T-cell (primary cell): ENCODE measurements around the gene MTURN. TPM values are rescaled to one million over a fixed set of nuclear protein-coding genes. Genes with fewer than 3 reads are reported as not detected.
A peak's percentile ranks its signal among the peaks of the same experiment; 100 is the strongest.

Source experiments
- ATAC-seq, 4 experiments: fragments of 200-7000 bp in 3 of 4; fragments of 150-1000 bp in 1 of 4; cut with Tn5 transposase; replicated peaks in 1 of 4; 1 replicate in 3 of 4; 2 replicates in 1 of 4; pipeline ENCODE4 v1.10.0; 2021; ENCODE audit warnings: moderate library complexity in 3 of 4, mild to moderate bottlenecking in 2 of 4, moderate number of reproducible peaks in 1 of 4
- CTCF ChIA-PET, 2 donors: fragments of 300-600 bp; sonication (Branson Sonifier 250); formaldehyde crosslinking; loops; one replicate each; lab custom pipeline; 2022; ENCODE audit warnings: antibody characterized with exemption in 2 of 2; lab: Charles Lee
- POLR2A ChIA-PET, 2 donors: fragments of 300-600 bp; sonication (Branson Sonifier 250); formaldehyde crosslinking; loops; one replicate each; lab custom pipeline; 2022; ENCODE audit warnings: antibody characterized with exemption in 2 of 2; lab: Charles Lee
- DNase-seq, 35 experiments: peaks; one replicate each; pipeline versions ENCODE4 v3.0.0 to v3.0.0-alpha.2; 2013 to 2023
- H3K27ac ChIP-seq: one replicate; pipeline ENCODE4 v1.5.1; 2013; ENCODE audit warnings: low read length
- H3K27me3 ChIP-seq, 2 experiments: replicated peaks in 1 of 2; 1 replicate in 1 of 2; 2 replicates in 1 of 2; pipeline versions ENCODE4 v1.6.1 to v1.7.0; 2013; ENCODE audit warnings: low read length in 1 of 2, mixed read lengths in 1 of 2; ENCODE audit not compliant: control insufficient read depth in 2 of 2, insufficient read depth in 2 of 2; ENCODE audit errors: extremely low read depth in 1 of 2
- H3K36me3 ChIP-seq, 2 donors: 1 replicate in 1 of 2; 2 replicates in 1 of 2; pipeline versions ENCODE4 v1.6.1 to v1.7.0; 2013; ENCODE audit warnings: low read length in 1 of 2; ENCODE audit not compliant: control insufficient read depth in 2 of 2, insufficient read depth in 1 of 2; ENCODE audit errors: extremely low read depth in 1 of 2
- H3K4me1 ChIP-seq, 2 experiments: 1 replicate in 1 of 2; 2 replicates in 1 of 2; pipeline versions ENCODE4 v1.6.1 to v1.7.0; 2013; ENCODE audit warnings: low read length in 2 of 2, mixed read lengths in 1 of 2; ENCODE audit not compliant: insufficient read depth in 2 of 2, control insufficient read depth in 1 of 2; ENCODE audit errors: extremely low read depth in 1 of 2
- H3K4me3 ChIP-seq, 2 donors: 1 replicate in 1 of 2; 2 replicates in 1 of 2; pipeline versions ENCODE4 v1.5.1 to v1.7.0; 2013; ENCODE audit warnings: mild to moderate bottlenecking in 2 of 2, low read length in 1 of 2, moderate library complexity in 1 of 2; ENCODE audit not compliant: control insufficient read depth in 1 of 2; ENCODE audit errors: extremely low read depth in 1 of 2
- H3K9me3 ChIP-seq: 2 replicates; pipeline ENCODE4 v1.7.0; 2013
- H3K27ac Mint-ChIP-seq, 2 donors: one replicate each; pipeline ENCODE4 v1.8.0; 2020 to 2021; ENCODE audit warnings: mild to moderate bottlenecking in 2 of 2, mixed read lengths in 2 of 2
- H3K27me3 Mint-ChIP-seq, 2 donors: one replicate each; pipeline ENCODE4 v1.8.0; 2021 to 2022; ENCODE audit warnings: mixed read lengths in 2 of 2
- H3K36me3 Mint-ChIP-seq: one replicate; pipeline ENCODE4 v1.8.0; 2021; ENCODE audit warnings: mixed read lengths
- H3K4me1 Mint-ChIP-seq, 3 donors: one replicate each; pipeline ENCODE4 v1.8.0; 2020 to 2022; ENCODE audit warnings: mixed read lengths in 3 of 3, mild to moderate bottlenecking in 1 of 3
- H3K4me3 Mint-ChIP-seq, 3 donors: one replicate each; pipeline ENCODE4 v1.8.0; 2020 to 2022; ENCODE audit warnings: mild to moderate bottlenecking in 3 of 3, mixed read lengths in 3 of 3, moderate library complexity in 3 of 3
- H3K9me3 Mint-ChIP-seq, 3 donors: one replicate each; pipeline ENCODE4 v1.8.0; 2020 to 2022; ENCODE audit warnings: mixed read lengths in 3 of 3
- WGBS: methylation state at CpG from one replicate; pipeline ENCODE4 v1.1.5; 2013; ENCODE audit warnings: missing lambda C conversion rate; ENCODE audit not compliant: insufficient coverage; 5-methylcytosine and 5-hydroxymethylcytosine counted together
- total RNA-seq, 35 experiments: library from RNA in 6 of 35; stranded (reverse) in 6 of 35; fragments of 120-200 nt in 1 of 35; gene quantifications; one replicate each; pipeline versions ENCODE4 v1.2.1 to v1.2.4 and lab custom pipeline; 2013 to 2026

The MTURN gene
- total RNA-seq, 5 donors from 2014 or later (not counting 1 experiment from before 2014, with no cell fraction given): 17.3 to 26.3 (median 22.8) TPM

DNA sequence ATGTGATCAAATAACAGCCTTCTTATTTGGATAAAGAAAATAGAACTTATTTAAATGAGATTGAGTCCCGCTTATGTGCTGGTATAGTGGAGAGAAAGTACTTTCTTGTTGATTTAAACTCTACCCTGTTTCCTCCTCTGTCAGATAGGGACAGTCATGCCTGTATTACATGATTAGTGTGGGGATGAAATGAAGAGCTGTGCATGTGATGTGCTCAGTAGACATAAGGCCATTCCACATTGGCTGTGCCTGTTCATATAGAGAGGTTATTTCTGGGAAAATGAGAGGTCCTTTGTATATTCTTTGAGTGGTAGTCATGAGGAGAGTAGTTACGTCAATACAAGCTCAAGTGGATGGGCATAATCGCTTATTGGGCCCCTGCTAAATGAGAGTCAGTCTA is 5.7 kb downstream of the MTURN start:
- no peaks in the 10 kb centered on the region for H3K9me3 ChIP-seq
- H3K27me3 ChIP-seq: no peaks in the 10 kb centered on the region
- H3K27ac ChIP-seq: no peak overlapping the region
- no CpG with 5 or more reads among the region's 3 CpGs for WGBS
- H3K4me1 Mint-ChIP-seq: peaks cover 6 to 33% (median 19%) of the 10 kb centered on the region in 3 donors
- peaks cover 0 to 12% of the 10 kb centered on the region in 2 experiments for H3K4me1 ChIP-seq
- H3K4me3 Mint-ChIP-seq: no peak overlapping the region
- H3K36me3 ChIP-seq: peaks cover 0 to 2% of the 10 kb centered on the region in 2 donors
- POLR2A ChIA-PET: no interaction called here
- H3K36me3 Mint-ChIP-seq: no peaks in the 10 kb centered on the region
- CTCF ChIA-PET: no interaction called here
- H3K9me3 Mint-ChIP-seq: no peaks in the 10 kb centered on the region
- ATAC-seq (no peak), DNase-seq (no peak)
- no peak overlapping the region for H3K4me3 ChIP-seq
- H3K27ac Mint-ChIP-seq: no peak overlapping the region
- H3K27me3 Mint-ChIP-seq: no peaks in the 10 kb centered on the region

DNA sequence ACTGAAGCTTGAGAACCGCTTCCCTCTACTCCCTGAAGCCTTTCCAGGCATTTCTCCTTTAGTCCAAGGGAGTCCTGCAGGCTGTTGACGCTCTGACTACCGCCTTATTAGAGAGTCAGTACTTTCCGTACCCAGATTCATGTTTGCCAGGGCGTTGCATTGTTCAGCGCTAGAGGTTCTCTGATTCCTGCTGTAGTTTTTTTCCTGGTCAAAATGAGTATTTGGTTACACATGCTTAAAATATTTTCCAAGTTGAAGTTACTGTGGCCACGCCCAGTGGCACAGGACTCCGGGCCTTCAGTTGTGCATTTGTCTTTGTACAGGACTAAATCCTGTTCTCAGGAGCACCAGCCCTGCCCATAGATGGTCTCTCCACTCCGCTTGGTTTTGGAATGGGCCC is 7.9 kb downstream of the MTURN start:
- H3K9me3 ChIP-seq: no peaks in the 10 kb centered on the region
- H3K36me3 Mint-ChIP-seq: no peaks in the 10 kb centered on the region
- no peak overlapping the region for H3K27ac ChIP-seq
- ATAC-seq (no peak), DNase-seq (no peak)
- 96% methylated on average over 7 of the region's 9 CpGs for WGBS
- POLR2A ChIA-PET: no interaction called here
- no peak overlapping the region for H3K4me3 Mint-ChIP-seq
- H3K27ac Mint-ChIP-seq: no peak overlapping the region
- no peak overlapping the region for H3K4me3 ChIP-seq
- no peaks in the 10 kb centered on the region for H3K9me3 Mint-ChIP-seq
- H3K27me3 Mint-ChIP-seq: no peaks in the 10 kb centered on the region
- H3K27me3 ChIP-seq: no peaks in the 10 kb centered on the region
- H3K4me1 Mint-ChIP-seq: peaks cover 6 to 29% (median 11%) of the 10 kb centered on the region in 3 donors
- H3K36me3 ChIP-seq: peaks cover 0 to 2% of the 10 kb centered on the region in 2 donors
- H3K4me1 ChIP-seq: peaks cover 0 to 3% of the 10 kb centered on the region in 2 experiments
- CTCF ChIA-PET: no interaction called here

DNA sequence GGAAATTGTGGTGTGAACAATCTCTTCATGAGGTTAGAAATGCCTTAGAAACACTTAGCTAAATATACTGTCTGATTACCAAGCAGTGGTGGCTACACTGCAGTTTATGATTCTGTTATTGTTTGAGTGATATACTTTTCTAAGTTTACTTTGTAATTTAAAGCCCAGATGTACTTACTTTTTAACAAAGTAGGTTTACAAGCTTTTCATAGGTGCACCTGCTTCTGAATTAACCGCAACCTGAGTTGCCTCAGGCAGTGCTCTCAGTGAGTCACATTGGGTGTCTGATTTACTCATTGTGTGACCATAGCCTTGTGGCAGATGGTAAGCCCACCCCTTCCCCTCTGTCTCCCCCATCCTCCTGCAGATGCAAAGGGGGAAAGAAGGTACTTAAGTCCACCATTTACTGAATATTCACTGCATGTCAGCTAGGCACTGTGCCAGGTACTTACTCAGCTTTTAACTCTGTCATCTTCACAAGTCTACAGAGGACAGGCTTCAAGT is 9.0 kb downstream of the MTURN start:
- Mint-ChIP-seq H3K36me3 (no peaks in the 10 kb centered on the region), H3K4me3 (no peak overlapping the region), H3K27ac (peak overlapping the region in 1 of 2 donors; percentile 29), H3K9me3 (no peaks in the 10 kb centered on the region), H3K4me1 (peaks cover 3 to 27% (median 11%) of the 10 kb centered on the region in 3 donors), H3K27me3 (no peaks in the 10 kb centered on the region)
- ChIA-PET CTCF (no interaction called here), POLR2A (no interaction called here)
- H3K27ac ChIP-seq: no peak overlapping the region
- H3K4me3 ChIP-seq: no peak overlapping the region
- H3K4me1 ChIP-seq: peaks cover 0 to 10% of the 10 kb centered on the region in 2 experiments
- H3K9me3 ChIP-seq: no peaks in the 10 kb centered on the region
- no peaks in the 10 kb centered on the region for H3K27me3 ChIP-seq
- peaks cover 0 to 2% of the 10 kb centered on the region in 2 donors for H3K36me3 ChIP-seq
- ATAC-seq: peak in 1 of 4 experiments; percentile 52
- DNase-seq: no peak
- WGBS: no CpG with 5 or more reads among the region's 1 CpG

DNA sequence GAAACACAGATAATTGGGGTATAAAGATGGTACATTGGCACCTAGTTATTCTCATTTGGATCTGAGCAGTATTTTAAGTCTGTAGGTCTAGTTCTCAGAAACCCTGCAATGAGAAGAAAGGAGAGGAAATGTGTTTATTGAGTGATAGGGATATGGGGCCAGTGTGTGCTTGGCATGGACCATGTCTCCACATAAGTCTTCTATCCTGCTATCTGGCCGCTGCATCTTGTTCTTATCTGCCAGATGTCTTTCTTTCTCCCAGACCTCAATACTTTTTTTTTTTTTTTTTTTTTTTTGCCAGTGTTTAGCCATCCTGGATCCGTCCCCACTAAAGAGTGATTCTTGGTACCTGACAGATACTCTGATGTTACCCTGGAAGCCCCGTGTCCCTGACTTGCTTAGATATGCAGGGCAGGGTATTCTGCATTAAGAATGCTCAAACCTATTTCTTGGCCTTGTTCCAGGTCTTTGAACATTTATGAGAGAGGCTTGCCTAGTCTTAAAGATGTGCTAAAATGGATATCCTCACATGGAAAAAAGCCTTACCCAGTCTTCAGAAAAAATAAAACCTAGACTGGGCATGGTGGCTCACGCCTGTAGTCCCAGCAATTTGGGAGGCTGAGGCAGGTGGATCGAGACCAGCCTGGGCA is 10.0 kb downstream of the MTURN start:
- POLR2A ChIA-PET: no interaction called here
- ATAC-seq (no peak), DNase-seq (no peak)
- H3K36me3 Mint-ChIP-seq: no peaks in the 10 kb centered on the region
- WGBS: 94% methylated on average over 3 of the region's 5 CpGs
- no peak overlapping the region for H3K4me3 ChIP-seq
- H3K4me3 Mint-ChIP-seq: no peak overlapping the region
- no peaks in the 10 kb centered on the region for H3K27me3 Mint-ChIP-seq
- H3K36me3 ChIP-seq: peaks cover 0 to 2% of the 10 kb centered on the region in 2 donors
- H3K27me3 ChIP-seq: no peaks in the 10 kb centered on the region
- no peak overlapping the region for H3K27ac ChIP-seq
- no peaks in the 10 kb centered on the region for H3K9me3 ChIP-seq
- peaks cover 0 to 19% of the 10 kb centered on the region in 2 experiments for H3K4me1 ChIP-seq
- H3K9me3 Mint-ChIP-seq: no peaks in the 10 kb centered on the region
- H3K27ac Mint-ChIP-seq: no peak overlapping the region
- CTCF ChIA-PET: no interaction called here
- H3K4me1 Mint-ChIP-seq: peaks cover 0 to 27% (median 11%) of the 10 kb centered on the region in 3 donors

DNA sequence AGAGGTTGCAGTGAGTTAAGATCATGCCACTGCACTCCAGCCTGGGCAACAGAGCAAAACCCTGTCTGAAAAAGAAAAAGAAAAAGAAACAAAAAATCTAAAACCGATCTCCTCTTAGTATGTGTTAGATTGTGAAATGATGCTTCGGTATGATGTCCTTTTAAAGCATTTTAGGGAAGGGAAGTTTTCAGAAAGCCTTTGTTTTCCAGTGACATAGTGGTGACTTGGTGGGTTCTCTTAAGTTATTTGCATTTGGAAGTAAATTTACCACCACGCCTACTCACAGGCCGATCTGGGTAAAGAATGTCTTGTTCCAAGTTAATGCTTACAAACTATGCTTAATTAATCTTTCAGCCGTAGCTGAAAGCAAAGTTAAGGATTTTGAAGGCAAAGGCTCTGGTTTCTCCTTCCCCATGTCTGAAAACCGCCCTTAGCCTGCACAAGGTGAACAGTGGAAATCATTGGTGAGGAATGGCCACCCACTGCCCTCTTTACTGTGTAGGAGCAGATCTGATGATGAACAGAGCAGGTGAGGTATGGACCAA is 10.7 kb downstream of the MTURN start:
- DNase-seq (no peak), ATAC-seq (no peak)
- Histone ChIP-seq H3K36me3 (no peaks in the 10 kb centered on the region), H3K4me3 (no peak overlapping the region), H3K27ac (no peak overlapping the region), H3K4me1 (peaks cover 0 to 19% of the 10 kb centered on the region in 2 experiments), H3K9me3 (no peaks in the 10 kb centered on the region), H3K27me3 (no peaks in the 10 kb centered on the region)
- ChIA-PET POLR2A (no interaction called here), CTCF (interaction anchor here in 1 of 2 donors (0.7 kb wide), 1 partner anchor 433 kb away, joined by 5 read pairs; no protein-coding TSS in a partner anchor)
- WGBS: 100% methylated on average over 2 of the region's 6 CpGs
- H3K36me3 Mint-ChIP-seq: peaks cover 4% of the 10 kb centered on the region
- no peaks in the 10 kb centered on the region for H3K27me3 Mint-ChIP-seq
- no peak overlapping the region for H3K4me3 Mint-ChIP-seq
- H3K27ac Mint-ChIP-seq: no peak overlapping the region
- H3K4me1 Mint-ChIP-seq: peaks cover 0 to 29% (median 11%) of the 10 kb centered on the region in 3 donors
- no peaks in the 10 kb centered on the region for H3K9me3 Mint-ChIP-seq

DNA sequence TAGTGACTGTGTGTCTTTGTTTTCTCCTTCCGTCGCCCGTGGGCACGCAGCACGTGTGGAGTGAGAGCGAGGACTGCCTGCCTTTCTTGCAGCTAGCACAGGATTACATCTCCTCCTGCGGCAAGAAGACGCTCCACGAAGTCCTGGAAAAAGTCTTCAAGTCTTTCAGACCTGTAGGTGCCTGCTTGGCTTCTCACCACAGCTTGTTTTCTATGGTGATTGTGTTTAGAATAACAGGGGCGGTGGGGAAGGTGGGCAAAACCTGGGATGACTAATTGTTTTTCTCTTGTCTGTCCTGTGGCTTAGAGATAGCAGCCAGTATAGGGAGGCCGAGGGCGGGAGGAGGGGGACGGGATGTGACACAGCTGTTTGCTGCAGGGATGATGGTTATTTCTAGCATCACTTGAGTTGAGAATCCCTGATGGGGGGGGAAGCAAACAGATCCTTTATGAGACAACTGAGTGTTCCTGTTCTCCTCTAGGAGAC is 11.4 kb downstream of the MTURN start:
- Histone ChIP-seq H3K27ac (no peak overlapping the region), H3K9me3 (no peaks in the 10 kb centered on the region), H3K4me1 (peaks cover 0 to 19% of the 10 kb centered on the region in 2 experiments), H3K36me3 (no peaks in the 10 kb centered on the region), H3K4me3 (no peak overlapping the region), H3K27me3 (no peaks in the 10 kb centered on the region)
- H3K36me3 Mint-ChIP-seq: peaks cover 6% of the 10 kb centered on the region
- 81% methylated on average over 13 of the region's 13 CpGs for WGBS
- no peak overlapping the region for H3K27ac Mint-ChIP-seq
- DNase-seq (peak in 4 of 35 experiments; percentile 19 to 37 (median 24)), ATAC-seq (peak in 2 of 4 experiments; percentile 42 to 45)
- ChIA-PET POLR2A (no interaction called here), CTCF (interaction anchor here in 1 of 2 donors (0.7 kb wide), 1 partner anchor 432 kb away, joined by 5 read pairs; no protein-coding TSS in a partner anchor)
- no peak overlapping the region for H3K4me3 Mint-ChIP-seq
- no peaks in the 10 kb centered on the region for H3K27me3 Mint-ChIP-seq
- H3K9me3 Mint-ChIP-seq: no peaks in the 10 kb centered on the region
- peaks cover 0 to 25% (median 11%) of the 10 kb centered on the region in 3 donors for H3K4me1 Mint-ChIP-seq
